Activated T-cell treated with anti-CD3 and anti-CD28 coated beads, Interleukin-2, amount 50 U/mL, for 72 hours (primary cell): Measurements from ENCODE around the gene ANKRD12. TPM values are rescaled to one million over a fixed set of nuclear protein-coding genes. Genes with fewer than 3 reads are reported as not detected.

Experiments
- ATAC-seq, 2 donors: fragments of 150-1000 bp; cut with Tn5 transposase; replicated peaks in 1 of 2; 2 replicates each; pipeline ENCODE4 v1.10.0; 2021; ENCODE audit warnings: moderate library complexity in 2 of 2, mild to moderate bottlenecking in 1 of 2
- DNase-seq, 2 donors: peaks; one replicate each; pipeline ENCODE4 v3.0.0; 2021 to 2022; ENCODE audit warnings: mixed read lengths in 1 of 2
- H3K27ac Mint-ChIP-seq: one replicate; pipeline ENCODE4 v1.8.0; 2022; ENCODE audit warnings: mild to moderate bottlenecking, moderate library complexity, mixed read lengths
- H3K27me3 Mint-ChIP-seq: one replicate; pipeline ENCODE4 v1.8.0; 2022; ENCODE audit warnings: low read depth, mixed read lengths
- H3K36me3 Mint-ChIP-seq, 2 donors: one replicate each; pipeline ENCODE4 v1.8.0; 2022; ENCODE audit warnings: mixed read lengths in 2 of 2, mild to moderate bottlenecking in 1 of 2; ENCODE audit not compliant: insufficient read depth in 2 of 2
- H3K4me1 Mint-ChIP-seq: one replicate; pipeline ENCODE4 v1.8.0; 2022; ENCODE audit warnings: low read depth, mixed read lengths
- H3K4me3 Mint-ChIP-seq, 2 donors: one replicate each; pipeline ENCODE4 v1.8.0; 2022; ENCODE audit warnings: mild to moderate bottlenecking in 2 of 2, mixed read lengths in 2 of 2, moderate library complexity in 2 of 2
- H3K9me3 Mint-ChIP-seq, 2 donors: one replicate each; pipeline ENCODE4 v1.8.0; 2022; ENCODE audit warnings: mixed read lengths in 2 of 2
- total RNA-seq, 2 donors: library from RNA; stranded (reverse); gene quantifications; one replicate each; pipeline ENCODE4 v1.2.3, GENCODE V29; 2022

The ANKRD12 gene
- total RNA-seq, 2 donors from 2014 or later: 84.4 to 123 TPM

DNA sequence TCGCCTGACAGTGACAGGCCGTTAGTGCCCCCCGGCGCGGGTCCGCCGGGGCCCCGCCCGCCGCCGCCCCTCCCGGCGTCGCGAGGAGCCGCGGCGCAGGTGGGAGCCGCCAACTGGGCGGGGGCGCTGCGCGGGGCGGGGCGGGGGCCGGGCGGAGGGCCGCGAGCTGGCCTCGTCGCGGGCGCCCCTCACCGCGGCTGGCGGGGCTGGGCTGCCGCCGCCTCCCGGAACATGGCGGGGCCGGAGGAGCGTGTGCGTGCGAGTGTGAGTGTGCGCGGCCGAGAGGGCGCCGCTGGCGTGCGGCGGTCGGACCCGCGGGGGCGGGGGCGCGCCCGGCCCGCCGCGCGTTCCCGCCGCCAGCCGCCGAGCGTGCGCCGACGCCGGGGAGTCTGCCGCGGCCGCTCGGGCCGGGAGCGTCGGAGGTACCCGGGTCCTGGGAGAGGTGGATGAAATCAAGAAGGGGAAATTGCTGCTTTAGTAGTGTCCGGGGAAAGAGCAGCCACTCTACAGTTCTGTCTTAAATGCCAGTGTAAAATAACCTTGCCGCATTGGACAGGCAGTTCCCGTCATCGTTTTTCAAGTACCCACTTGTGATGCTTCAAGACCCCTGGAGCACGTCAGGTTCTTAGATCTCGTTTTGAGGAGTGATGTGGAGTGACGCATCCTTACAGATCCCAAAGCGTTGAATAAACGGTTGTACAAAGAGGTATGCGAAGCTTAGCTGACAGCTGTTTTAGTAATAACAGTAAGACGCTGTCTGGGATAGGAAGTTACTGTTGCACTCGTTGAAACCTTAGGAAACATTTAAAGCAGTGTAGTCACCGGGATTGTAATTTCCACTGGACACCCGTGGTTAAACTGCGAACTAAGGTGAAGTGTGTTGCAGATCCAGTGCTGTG is 836 bp downstream of the ANKRD12 start:
- peak; percentile 54 to 59 for ATAC-seq
- Mint-ChIP-seq H3K36me3 (peaks cover 27 to 40% of the 10 kb centered on the region in 2 donors), H3K4me1 (peaks cover 71% of the 10 kb centered on the region), H3K27ac (peak overlapping the region; percentile 100), H3K27me3 (no peaks in the 10 kb centered on the region), H3K4me3 (peak overlapping the region; percentile 88 to 98), H3K9me3 (no peaks in the 10 kb centered on the region)
- DNase-seq: peak; percentile 81 to 82

DNA sequence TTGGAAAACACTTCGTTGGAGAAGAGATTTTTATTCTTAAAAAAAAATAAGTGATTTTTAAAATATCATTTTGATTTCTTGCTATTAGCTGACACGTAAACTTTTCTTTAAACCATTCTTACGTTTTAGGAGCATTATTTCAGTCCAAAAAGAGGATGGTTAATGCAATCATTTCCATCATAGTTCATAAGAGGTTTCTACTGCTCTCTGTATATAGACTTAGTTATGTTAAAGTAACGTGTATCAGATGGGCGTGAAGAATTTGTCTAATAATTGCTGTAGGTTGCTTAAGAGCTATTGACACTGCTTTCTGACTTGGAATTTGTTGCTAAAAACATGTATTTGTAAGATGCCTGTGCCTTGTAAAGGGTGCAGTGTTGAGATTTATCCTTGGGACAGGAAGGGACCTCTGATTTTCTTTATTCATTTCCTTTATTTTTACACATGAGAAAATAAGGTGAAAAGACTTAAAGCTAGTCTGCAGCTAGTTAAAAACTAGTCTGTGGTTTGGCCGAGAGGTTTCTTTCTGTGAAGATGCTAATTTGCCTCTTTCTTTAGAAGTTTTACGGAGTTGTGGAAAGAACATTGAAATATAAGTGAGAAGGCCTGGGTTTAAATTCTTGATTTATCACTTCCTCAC is 2.9 kb downstream of the ANKRD12 start:
- peaks cover 0 to 3% of the 10 kb centered on the region in 2 donors for H3K9me3 Mint-ChIP-seq
- no peaks in the 10 kb centered on the region for H3K27me3 Mint-ChIP-seq
- DNase-seq (no peak), ATAC-seq (no peak)
- H3K36me3 Mint-ChIP-seq: peaks cover 27 to 29% of the 10 kb centered on the region in 2 donors
- H3K4me1 Mint-ChIP-seq: peaks cover 73% of the 10 kb centered on the region
- peak overlapping the region; percentile 88 to 98 for H3K4me3 Mint-ChIP-seq
- H3K27ac Mint-ChIP-seq: peak overlapping the region; percentile 100

DNA sequence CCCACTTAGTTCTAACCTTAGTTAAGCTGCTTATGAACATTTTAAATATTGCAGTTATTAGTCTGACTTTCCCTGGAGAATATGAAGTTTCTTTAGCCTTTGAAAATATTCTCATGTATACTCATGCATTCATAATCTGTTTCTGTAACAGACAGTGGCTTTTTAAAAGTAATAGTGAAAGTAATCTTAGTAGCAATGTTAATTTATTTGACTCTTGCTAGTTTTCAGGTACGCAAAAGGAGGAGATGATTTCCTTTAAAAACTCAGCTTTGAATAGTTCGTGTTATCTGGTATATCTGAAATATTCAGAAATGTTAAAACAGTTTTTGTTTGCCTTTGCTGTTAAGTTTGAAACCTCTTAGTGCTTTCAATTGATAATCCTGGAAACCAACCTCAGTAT is 3.8 kb downstream of the ANKRD12 start:
- Mint-ChIP-seq H3K9me3 (peaks cover 0 to 3% of the 10 kb centered on the region in 2 donors), H3K4me3 (peak overlapping the region; percentile 88 to 98)

DNA sequence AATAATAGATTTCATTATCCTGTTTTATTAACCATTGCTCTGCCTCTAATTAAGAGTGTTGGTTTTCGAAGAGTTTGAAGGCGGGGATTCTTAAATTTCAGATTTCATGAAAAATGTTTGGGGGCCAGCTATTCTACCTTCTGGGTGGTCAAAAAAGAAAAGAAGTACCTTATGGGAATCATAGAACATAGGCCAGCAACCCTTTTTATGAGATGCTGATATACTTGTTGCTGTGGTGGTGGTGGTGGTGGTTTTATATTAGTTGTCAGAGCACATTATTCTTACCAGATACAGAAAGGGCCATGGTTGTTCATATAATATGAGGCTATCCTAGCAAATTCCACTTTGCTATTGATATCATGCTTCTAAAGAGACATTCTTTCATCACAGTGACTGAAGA is 4.4 kb downstream of the ANKRD12 start:
- Mint-ChIP-seq H3K36me3 (peaks cover 23 to 25% of the 10 kb centered on the region in 2 donors), H3K9me3 (peaks cover 0 to 3% of the 10 kb centered on the region in 2 donors), H3K4me1 (peaks cover 74% of the 10 kb centered on the region), H3K27me3 (no peaks in the 10 kb centered on the region), H3K27ac (peak overlapping the region; percentile 100), H3K4me3 (peak overlapping the region; percentile 88 to 98)
- no peak for DNase-seq
- no peak for ATAC-seq

More for the DNA sequence above, 3.8 kb downstream of the ANKRD12 start:
- H3K4me1 Mint-ChIP-seq: peaks cover 71% of the 10 kb centered on the region
- no peaks in the 10 kb centered on the region for H3K27me3 Mint-ChIP-seq
- ATAC-seq (no peak), DNase-seq (no peak)
- H3K36me3 Mint-ChIP-seq: peaks cover 25 to 29% of the 10 kb centered on the region in 2 donors
- peak overlapping the region; percentile 100 for H3K27ac Mint-ChIP-seq

DNA sequence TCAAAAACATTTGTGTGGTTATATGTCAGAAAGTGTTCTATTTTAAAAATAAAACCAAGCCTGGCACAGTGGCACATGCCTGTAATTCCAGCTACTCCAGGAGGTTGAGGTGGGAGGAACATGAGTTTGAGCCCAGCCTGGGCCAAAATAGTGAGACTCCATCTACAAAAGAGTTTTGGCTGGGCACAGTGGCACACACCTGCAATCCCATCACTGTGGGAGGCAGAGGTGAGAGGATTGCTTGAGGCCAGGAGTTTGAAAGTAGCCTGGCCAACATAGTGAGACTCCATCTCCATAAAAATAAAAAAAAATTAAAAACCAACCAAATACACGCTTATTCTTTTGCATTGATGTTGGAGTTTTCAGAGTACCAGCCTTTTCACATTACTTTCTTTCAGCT is 9.6 kb downstream of the ANKRD12 start:
- no peaks in the 10 kb centered on the region for H3K27me3 Mint-ChIP-seq
- peak overlapping the region; percentile 86 for H3K27ac Mint-ChIP-seq
- H3K36me3 Mint-ChIP-seq: peaks cover 3 to 7% of the 10 kb centered on the region in 2 donors
- ATAC-seq (no peak), DNase-seq (no peak)
- peaks cover 0 to 3% of the 10 kb centered on the region in 2 donors for H3K9me3 Mint-ChIP-seq
- H3K4me1 Mint-ChIP-seq: peaks cover 81% of the 10 kb centered on the region
- H3K4me3 Mint-ChIP-seq: peak overlapping the region; percentile 40 to 96

DNA sequence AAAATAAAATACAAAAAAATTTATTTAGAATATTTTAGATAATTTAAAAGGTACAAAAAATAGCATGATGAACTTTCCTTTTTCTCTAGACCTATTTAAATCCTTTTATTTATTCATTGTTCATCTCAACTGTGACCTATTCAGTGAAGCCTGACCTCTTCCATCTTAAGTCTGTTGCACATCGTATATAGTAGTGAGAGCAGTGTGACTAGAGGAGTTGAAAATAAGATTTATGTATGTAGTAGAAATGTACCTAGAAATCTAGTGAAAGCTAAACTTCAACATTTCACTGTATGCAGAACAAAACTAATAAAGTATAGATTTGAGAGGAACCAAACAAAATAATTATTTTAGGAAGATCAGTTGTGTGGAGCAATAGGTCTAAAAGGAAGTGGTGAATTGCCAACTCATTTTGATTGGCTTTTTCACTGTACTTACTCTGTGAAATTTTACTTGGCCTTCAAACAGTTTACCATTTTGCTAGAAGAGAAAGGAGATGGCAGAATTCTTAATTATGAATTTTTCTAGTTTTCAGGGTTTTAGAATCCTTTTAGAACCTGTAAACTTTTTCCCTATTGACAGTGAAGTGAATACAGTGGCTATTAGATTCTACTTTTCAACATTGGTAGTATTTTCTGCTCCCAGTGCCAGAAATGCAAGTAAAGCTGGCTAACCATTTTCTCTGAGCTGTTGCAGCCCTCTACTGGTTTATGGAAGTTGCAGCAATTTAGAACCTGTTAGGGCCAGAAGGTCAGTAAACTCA is 11.0 kb downstream of the ANKRD12 start:
- Mint-ChIP-seq H3K36me3 (peaks cover 3 to 7% of the 10 kb centered on the region in 2 donors), H3K27ac (peak overlapping the region; percentile 98)
- DNase-seq: peak; percentile 33

DNA sequence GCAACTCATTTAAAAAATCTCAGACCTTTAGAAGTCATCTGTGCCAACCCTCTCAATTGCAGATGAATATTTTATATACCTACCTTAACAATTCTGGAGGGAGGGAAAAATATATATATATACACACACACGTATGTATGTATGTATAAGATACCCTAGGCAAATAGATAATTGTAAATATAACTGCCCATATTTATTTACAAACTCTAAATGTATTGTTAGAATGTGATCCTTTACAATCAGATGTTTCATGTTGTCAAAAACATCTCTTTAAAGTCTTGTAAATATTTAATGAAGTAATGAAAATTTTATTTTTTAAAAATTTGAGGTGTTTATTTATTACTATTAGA is 11.6 kb downstream of the ANKRD12 start:
- Mint-ChIP-seq H3K27me3 (no peaks in the 10 kb centered on the region), H3K27ac (peak overlapping the region; percentile 98), H3K4me3 (peak overlapping the region; percentile 74 to 96), H3K36me3 (peaks cover 3 to 7% of the 10 kb centered on the region in 2 donors), H3K4me1 (peaks cover 78% of the 10 kb centered on the region), H3K9me3 (peaks cover 0 to 3% of the 10 kb centered on the region in 2 donors)
- DNase-seq (no peak), ATAC-seq (no peak)

More for the DNA sequence above, 11.0 kb downstream of the ANKRD12 start:
- Mint-ChIP-seq H3K9me3 (peaks cover 0 to 3% of the 10 kb centered on the region in 2 donors), H3K4me1 (peaks cover 78% of the 10 kb centered on the region), H3K27me3 (no peaks in the 10 kb centered on the region), H3K4me3 (peak overlapping the region; percentile 74 to 96)
- peak; percentile 57 to 60 for ATAC-seq

DNA sequence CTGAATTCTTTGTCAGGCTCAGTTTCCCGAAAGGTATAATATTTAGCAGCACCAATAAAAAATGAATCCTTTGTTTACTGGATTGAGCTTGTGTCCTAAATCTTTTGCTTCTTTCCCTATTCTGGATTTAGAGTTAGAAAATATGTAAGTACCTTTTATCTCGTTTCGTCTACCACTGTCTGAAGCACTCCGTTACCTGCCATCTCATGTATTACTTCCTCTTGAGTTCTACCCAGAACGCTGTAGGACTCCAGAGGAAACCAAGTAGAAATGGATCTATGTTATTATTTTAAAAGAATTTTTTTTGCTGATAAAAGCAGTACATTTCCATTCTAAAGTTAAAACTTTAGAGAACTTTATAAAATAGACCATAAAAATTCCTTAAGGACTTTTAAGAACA is 13.5 kb downstream of the ANKRD12 start:
- H3K27me3 Mint-ChIP-seq: no peaks in the 10 kb centered on the region
- peak overlapping the region; percentile 31 for H3K27ac Mint-ChIP-seq
- H3K4me1 Mint-ChIP-seq: peaks cover 80% of the 10 kb centered on the region
- H3K9me3 Mint-ChIP-seq: no peaks in the 10 kb centered on the region
- peak overlapping the region; percentile 5 to 73 for H3K4me3 Mint-ChIP-seq
- ATAC-seq (no peak), DNase-seq (no peak)
- peaks cover 3 to 8% of the 10 kb centered on the region in 2 donors for H3K36me3 Mint-ChIP-seq

DNA sequence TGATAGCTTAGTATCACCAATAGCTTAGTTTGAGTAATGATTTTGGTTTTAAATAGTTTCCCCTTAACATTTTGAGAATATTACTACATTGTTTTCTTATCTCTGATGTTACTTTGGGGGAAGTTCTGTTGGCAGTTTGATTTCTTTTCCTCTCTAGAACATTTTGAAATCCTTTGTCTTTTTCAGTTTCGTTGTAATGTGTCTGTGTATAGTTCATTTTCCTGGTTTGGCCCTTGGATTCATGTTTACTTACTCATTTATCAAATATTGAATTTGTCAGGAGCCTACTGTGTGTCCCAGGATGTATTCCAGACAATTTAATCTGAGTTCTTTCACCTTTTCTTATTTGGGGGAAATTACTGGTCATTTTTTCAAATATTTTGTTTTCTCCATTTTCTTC is 16.7 kb downstream of the ANKRD12 start:
- peaks cover 80% of the 10 kb centered on the region for H3K4me1 Mint-ChIP-seq
- H3K9me3 Mint-ChIP-seq: no peaks in the 10 kb centered on the region
- peak overlapping the region in 1 of 2 donors; percentile 70 for H3K4me3 Mint-ChIP-seq
- DNase-seq (no peak), ATAC-seq (no peak)
- peak overlapping the region; percentile 85 for H3K27ac Mint-ChIP-seq
- no peaks in the 10 kb centered on the region for H3K27me3 Mint-ChIP-seq
- H3K36me3 Mint-ChIP-seq: peaks cover 7 to 11% of the 10 kb centered on the region in 2 donors

DNA sequence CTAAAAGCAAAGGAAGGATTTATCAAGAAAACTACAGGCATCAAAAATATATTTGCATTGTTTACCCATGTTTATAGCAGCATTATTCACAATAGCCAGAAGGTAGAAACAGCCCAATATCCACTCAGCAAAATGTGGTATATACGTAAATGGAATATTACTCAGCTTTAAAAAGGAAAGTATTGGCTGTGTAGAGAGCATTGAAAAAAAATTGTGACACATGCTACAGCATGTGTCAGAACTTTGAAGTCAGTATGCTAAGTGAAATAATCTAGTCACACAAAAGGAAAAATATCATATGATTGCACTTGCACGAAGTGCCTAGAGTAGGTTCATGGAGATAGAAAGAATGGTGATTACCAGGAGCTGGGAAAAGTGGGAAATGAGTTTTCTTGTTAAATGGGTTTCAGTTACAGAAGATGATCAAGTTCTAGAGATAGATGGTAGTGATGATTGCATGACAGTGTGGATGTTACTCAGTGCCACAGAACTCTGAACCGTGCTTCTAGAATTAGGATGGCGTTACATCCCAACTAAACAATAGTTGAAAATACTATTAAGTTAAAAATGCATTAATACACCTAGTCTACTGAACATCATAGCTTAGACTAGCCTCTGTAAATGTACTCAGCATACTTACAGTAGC is 20.1 kb downstream of the ANKRD12 start:
- H3K4me1 Mint-ChIP-seq: peaks cover 67% of the 10 kb centered on the region
- no peak for DNase-seq
- peak overlapping the region; percentile 95 for H3K27ac Mint-ChIP-seq
- H3K27me3 Mint-ChIP-seq: no peaks in the 10 kb centered on the region
- ATAC-seq: peak; percentile 79 to 84
- H3K4me3 Mint-ChIP-seq: peak overlapping the region in 1 of 2 donors; percentile 44
- no peaks in the 10 kb centered on the region for H3K9me3 Mint-ChIP-seq
- peaks cover 14 to 18% of the 10 kb centered on the region in 2 donors for H3K36me3 Mint-ChIP-seq

DNA sequence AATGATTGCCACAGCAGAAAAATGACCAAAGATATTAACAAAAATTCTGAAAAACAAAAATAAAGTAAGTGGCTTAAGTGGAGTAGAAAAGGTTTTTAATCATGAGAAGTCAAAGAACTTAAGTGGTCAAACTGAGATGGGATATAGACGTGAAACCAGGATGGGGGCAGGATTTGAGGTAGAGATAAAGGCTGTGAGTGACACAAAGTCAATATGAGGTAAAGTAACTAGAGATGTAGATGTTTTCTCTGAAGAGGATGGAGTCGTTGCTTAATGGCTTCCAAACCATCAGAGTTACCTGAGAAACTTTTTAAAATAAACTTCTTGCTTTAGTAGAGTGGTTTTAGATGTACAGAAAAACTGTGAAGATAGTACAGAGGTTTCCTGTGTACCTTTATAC is 21.2 kb downstream of the ANKRD12 start:
- peaks cover 2% of the 10 kb centered on the region in 2 donors for H3K9me3 Mint-ChIP-seq
- peak overlapping the region; percentile 91 for H3K27ac Mint-ChIP-seq
- peak overlapping the region in 1 of 2 donors; percentile 44 for H3K4me3 Mint-ChIP-seq
- H3K27me3 Mint-ChIP-seq: no peaks in the 10 kb centered on the region
- ATAC-seq (no peak), DNase-seq (no peak)
- H3K4me1 Mint-ChIP-seq: peaks cover 66% of the 10 kb centered on the region
- H3K36me3 Mint-ChIP-seq: peaks cover 19 to 25% of the 10 kb centered on the region in 2 donors

DNA sequence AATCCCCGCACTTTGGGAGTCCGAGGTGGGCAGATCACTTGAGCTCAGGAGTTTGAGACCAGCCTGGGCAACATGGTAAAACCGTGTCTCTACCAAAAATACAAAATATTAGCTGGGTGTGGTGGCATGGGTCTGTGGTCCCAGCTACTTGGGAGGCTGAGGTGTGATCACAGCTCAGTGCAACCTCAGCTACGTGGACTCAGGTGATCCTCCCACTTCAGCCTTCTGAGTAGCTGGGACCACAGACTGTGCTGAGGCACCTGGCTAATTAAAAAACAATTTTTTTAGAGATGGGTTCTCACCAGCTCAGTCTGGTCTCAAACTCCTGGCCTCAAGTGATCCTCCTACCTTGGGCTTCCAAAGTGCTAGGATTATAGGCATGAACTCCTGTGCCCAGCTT is 23.4 kb downstream of the ANKRD12 start:
- H3K4me3 Mint-ChIP-seq: no peak overlapping the region
- DNase-seq: no peak
- H3K4me1 Mint-ChIP-seq: peaks cover 62% of the 10 kb centered on the region
- ATAC-seq: no peak
- H3K27ac Mint-ChIP-seq: no peak overlapping the region
- peaks cover 30 to 44% of the 10 kb centered on the region in 2 donors for H3K36me3 Mint-ChIP-seq
- no peaks in the 10 kb centered on the region for H3K27me3 Mint-ChIP-seq
- H3K9me3 Mint-ChIP-seq: peaks cover 16 to 19% of the 10 kb centered on the region in 2 donors
